ENCODE data around the gene RNF123. TPM values are rescaled to one million over a fixed set of nuclear protein-coding genes. Genes with fewer than 3 reads are reported as not detected.

Gene RNF123
- total RNA-seq, 1 experiment from 2014 or later, result 40.6 TPM

GRCh38 chr3:49670940-49671290 is 18.4 kb upstream of the RNF123 start:
- H2BK12ac ChIP-seq (ENCODE audit: insufficient read length, low read depth, low read length), result no peak overlapping the region
- H3K36me3 Mint-ChIP-seq (ENCODE audit: insufficient read depth in 1 of 3, low read depth in 3 of 3), result peaks cover 5 to 6% (median 5%) of the 10 kb centered on the region in 3 experiments; a peak in 6 of 7 replicates
- H3K14ac ChIP-seq (ENCODE audit: insufficient read depth, low read length), result no peak overlapping the region
- no peak overlapping the region for H3K4ac ChIP-seq (ENCODE audit: low read depth, low read length)
- H3K4me2 ChIP-seq (ENCODE audit: insufficient read depth, insufficient read length, low read length), result no peak overlapping the region
- no peaks in the 10 kb centered on the region for H3K9me3 ChIP-seq (ENCODE audit: control insufficient read depth, low read depth, low read length)
- H3K4me1 Mint-ChIP-seq, result peaks cover 29 to 36% of the 10 kb centered on the region in 2 experiments
- no peak for DNase-seq
- H3K9me3 Mint-ChIP-seq, result no peaks in the 10 kb centered on the region
- no peaks in the 10 kb centered on the region; the same call in 1 of the 2 replicates for H3K4me1 ChIP-seq (ENCODE audit: insufficient read depth, low read length)
- no peak overlapping the region for H4K91ac ChIP-seq (ENCODE audit: insufficient read length, low read depth, low read length)
- no peak overlapping the region for H3K27ac ChIP-seq (ENCODE audit: insufficient read length, low read depth, low read length)
- no peak for TF ChIP-seq CTCF (conservative IDR thresholded peaks at IDR 0.05)
- H3K18ac ChIP-seq (ENCODE audit: insufficient read length, low read depth, low read length), result no peak overlapping the region
- no peak overlapping the region for H2BK20ac ChIP-seq (ENCODE audit: low read depth, low read length, poor library complexity, severe bottlenecking)
- H3K27me3 ChIP-seq (ENCODE audit: insufficient read depth, low read length), result no peaks in the 10 kb centered on the region
- H3K4me3 Mint-ChIP-seq, result no peak overlapping the region
- H3K56ac ChIP-seq (ENCODE audit: insufficient read length, low read depth, low read length), result no peak overlapping the region
- H3K27me3 Mint-ChIP-seq (ENCODE audit: low read depth), result no peaks in the 10 kb centered on the region; the same call in 1 of the 2 replicates
- no peak overlapping the region for H3K9ac ChIP-seq (ENCODE audit: extremely low read depth, insufficient read length, low read length)
- H2BK5ac ChIP-seq (ENCODE audit: insufficient read length, low read length), result no peak overlapping the region
- no peak overlapping the region for H4K5ac ChIP-seq (ENCODE audit: insufficient read length, low read depth, low read length)
- no peaks in the 10 kb centered on the region; the same call in 1 of the 2 replicates for H3K79me2 ChIP-seq (ENCODE audit: insufficient read depth, low read length)
- H3T11ph ChIP-seq (ENCODE audit: low read length), result no peak overlapping the region
- peaks cover 4% of the 10 kb centered on the region for H3K79me1 ChIP-seq (ENCODE audit: insufficient read depth, low read depth, low read length, poor library complexity, severe bottlenecking)
- H3K23me2 ChIP-seq (ENCODE audit: insufficient read length, low read depth, low read length, poor library complexity, severe bottlenecking), result peaks cover 8% of the 10 kb centered on the region
- H2BK15ac ChIP-seq (ENCODE audit: low read depth, low read length), result no peak overlapping the region
- H3K27ac Mint-ChIP-seq, result peak overlapping the region in 2 of 3 experiments; percentile 46 to 49; a peak in 1 of 7 replicates
- H4K20me1 ChIP-seq (ENCODE audit: control insufficient read depth, insufficient read depth, insufficient read length), result no peaks in the 10 kb centered on the region
- H4K8ac ChIP-seq (replicated peaks; ENCODE audit: insufficient read length, low read depth, low read length), result no peak overlapping the region
- H3K23ac ChIP-seq (ENCODE audit: insufficient read length, low read depth, low read length), result no peak overlapping the region
- H2BK120ac ChIP-seq (ENCODE audit: low read depth, low read length, poor library complexity, severe bottlenecking), result no peak overlapping the region
- no peak overlapping the region for H2AFZ ChIP-seq (ENCODE audit: low read length)
- H2AK5ac ChIP-seq (ENCODE audit: insufficient read length, low read length), result no peak overlapping the region
- WGBS (ENCODE audit: extremely low coverage, insufficient read length, low lambda C conversion rate), result no CpG with 5 or more reads among the region's 6 CpGs

All from H9 (cell line).